Lower leg skin (tissue), 4 donors: Measurements from ENCODE around the gene XIRP2. TPM values are rescaled to one million over a fixed set of nuclear protein-coding genes. Genes with fewer than 3 reads are reported as not detected.

Source experiments
- DNase-seq, 2 donors: peaks; one replicate each; pipeline ENCODE4 v3.0.0-alpha.2; 2019; ENCODE audit warnings: low spot score in 2 of 2
- H3K4me3 ChIP-seq: fragments of 200-600 bp; sonication (generic); 2 replicates; pipeline ENCODE4 v1.5.1; 2017; ENCODE audit warnings: mild to moderate bottlenecking, low read depth; ENCODE audit not compliant: poor library complexity, severe bottlenecking
- POLR2A ChIP-seq, 2 donors: fragments of 450-650 bp; IDR thresholded peaks; one replicate each; pipeline ENCODE4 v1.6.1; 2016 to 2017; ENCODE audit warnings: antibody characterized with exemption in 2 of 2, mild to moderate bottlenecking in 1 of 2, moderate library complexity in 1 of 2
- WGBS, 2 donors: methylation state at CpG; one replicate each; pipeline ENCODE4 v1.1.5; 2018; 5-methylcytosine and 5-hydroxymethylcytosine counted together
- intact Hi-C: fragments of 100-400 bp; cut with DNase I; formaldehyde crosslinking; loops from one replicate; pipeline ENCODE4 v1.15.0; 2023; ENCODE audit warnings: low total_unique reads
- total RNA-seq, 4 donors: library from RNA; depleted of rRNA; stranded (reverse); fragments of >200 nt; gene quantifications; one replicate each; pipeline ENCODE4 v1.1.0, GENCODE V29; 2016
- TF ChIP-seq, protein P1 (sequence below), 3 donors: fragments of 450-650 bp; IDR thresholded peaks; one replicate each; pipeline ENCODE4 v1.5.1; 2016; ENCODE audit warnings: antibody characterized with exemption in 3 of 3, mild to moderate bottlenecking in 3 of 3, moderate library complexity in 2 of 3

The XIRP2 gene
- total RNA-seq, 4 donors from 2014 or later = 0.06 TPM; not detected in 3

DNA sequence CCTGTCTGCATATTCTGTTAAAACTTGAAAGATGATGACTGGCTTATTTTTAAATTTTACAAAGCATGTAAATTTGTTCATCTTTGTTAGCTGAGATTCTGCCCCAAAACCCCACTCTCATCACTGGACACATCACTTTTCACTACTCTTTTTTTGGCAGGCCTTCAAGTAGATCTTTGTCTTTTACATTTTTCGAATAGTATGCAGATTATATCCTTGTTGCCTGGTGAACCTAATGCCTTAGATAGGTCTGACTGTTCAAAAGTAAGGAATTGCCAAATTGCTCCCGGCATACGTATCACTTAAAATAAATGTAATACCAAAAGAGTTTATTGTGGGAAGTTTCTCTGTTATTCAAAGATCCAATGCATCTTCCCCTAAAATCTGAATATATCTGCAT is 303.3 kb downstream of the XIRP2 start:
- 48 to 63% methylated on average over 3 of the region's 3 CpGs for WGBS, 2 donors
- intact Hi-C loops = no loop called here

GRCh38 chr2:167192833-167193232 is 304.6 kb downstream of the XIRP2 start:
- intact Hi-C loops = no loop called here
- DNase-seq = no peak
- 51 to 69% methylated on average over 4 of the region's 4 CpGs for WGBS, 2 donors
- H3K4me3 ChIP-seq = no peak overlapping the region
- TF ChIP-seq POLR2A (IDR thresholded peaks at IDR 0.05) = no peak
- TF ChIP-seq, protein P1, sequence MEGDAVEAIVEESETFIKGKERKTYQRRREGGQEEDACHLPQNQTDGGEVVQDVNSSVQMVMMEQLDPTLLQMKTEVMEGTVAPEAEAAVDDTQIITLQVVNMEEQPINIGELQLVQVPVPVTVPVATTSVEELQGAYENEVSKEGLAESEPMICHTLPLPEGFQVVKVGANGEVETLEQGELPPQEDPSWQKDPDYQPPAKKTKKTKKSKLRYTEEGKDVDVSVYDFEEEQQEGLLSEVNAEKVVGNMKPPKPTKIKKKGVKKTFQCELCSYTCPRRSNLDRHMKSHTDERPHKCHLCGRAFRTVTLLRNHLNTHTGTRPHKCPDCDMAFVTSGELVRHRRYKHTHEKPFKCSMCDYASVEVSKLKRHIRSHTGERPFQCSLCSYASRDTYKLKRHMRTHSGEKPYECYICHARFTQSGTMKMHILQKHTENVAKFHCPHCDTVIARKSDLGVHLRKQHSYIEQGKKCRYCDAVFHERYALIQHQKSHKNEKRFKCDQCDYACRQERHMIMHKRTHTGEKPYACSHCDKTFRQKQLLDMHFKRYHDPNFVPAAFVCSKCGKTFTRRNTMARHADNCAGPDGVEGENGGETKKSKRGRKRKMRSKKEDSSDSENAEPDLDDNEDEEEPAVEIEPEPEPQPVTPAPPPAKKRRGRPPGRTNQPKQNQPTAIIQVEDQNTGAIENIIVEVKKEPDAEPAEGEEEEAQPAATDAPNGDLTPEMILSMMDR (IDR thresholded peaks at IDR 0.05) = no peak

More for the DNA sequence above, 303.3 kb downstream of the XIRP2 start:
- TF ChIP-seq, protein P1 (IDR thresholded peaks at IDR 0.05) = no peak
- no peak for TF ChIP-seq POLR2A (IDR thresholded peaks at IDR 0.05)
- no peak overlapping the region for H3K4me3 ChIP-seq
- no peak for DNase-seq

DNA sequence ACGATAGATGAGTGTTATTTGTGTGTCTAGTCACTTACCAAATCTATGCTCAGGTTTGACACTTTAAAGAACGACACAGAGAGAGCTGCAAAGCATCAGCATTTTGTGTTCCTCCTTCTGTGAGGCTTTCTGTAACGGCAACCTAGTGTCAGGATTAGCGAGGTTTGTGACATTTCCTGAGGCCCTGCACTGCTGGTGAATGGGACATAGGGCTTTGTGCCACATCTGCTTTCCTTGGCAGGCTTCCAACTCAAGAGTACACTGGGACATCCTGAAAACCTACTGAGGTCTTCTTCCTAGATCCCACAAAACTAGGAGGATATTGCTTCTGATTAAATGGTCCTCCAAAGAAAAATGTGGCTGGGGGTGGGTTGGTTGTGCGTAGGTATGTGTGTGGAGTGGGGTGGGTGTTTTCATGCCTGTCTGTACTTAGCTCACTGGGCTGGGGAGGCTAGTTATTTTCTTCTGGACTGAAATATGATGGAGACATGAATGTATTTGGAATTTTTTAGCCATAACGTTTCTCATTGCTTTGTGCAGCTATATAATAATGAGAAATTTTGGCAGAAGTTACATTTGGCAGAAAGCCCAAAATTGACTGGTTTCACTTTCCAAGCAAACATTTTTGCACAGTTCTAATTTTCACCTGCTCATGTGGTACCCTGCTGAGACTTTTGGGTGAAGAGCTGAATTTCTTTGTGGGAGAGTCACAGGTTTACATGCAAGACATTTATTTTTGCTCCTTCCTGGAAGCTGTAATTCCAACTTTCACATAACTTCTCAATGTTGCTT is 308.4 kb downstream of the XIRP2 start:
- TF ChIP-seq POLR2A (IDR thresholded peaks at IDR 0.05) = no peak
- TF ChIP-seq, protein P1 (IDR thresholded peaks at IDR 0.05) = no peak
- no peak for DNase-seq
- no peak overlapping the region for H3K4me3 ChIP-seq
- 18 to 28% methylated on average over 6 of the region's 6 CpGs for WGBS, 2 donors
- intact Hi-C loops = no loop called here

DNA sequence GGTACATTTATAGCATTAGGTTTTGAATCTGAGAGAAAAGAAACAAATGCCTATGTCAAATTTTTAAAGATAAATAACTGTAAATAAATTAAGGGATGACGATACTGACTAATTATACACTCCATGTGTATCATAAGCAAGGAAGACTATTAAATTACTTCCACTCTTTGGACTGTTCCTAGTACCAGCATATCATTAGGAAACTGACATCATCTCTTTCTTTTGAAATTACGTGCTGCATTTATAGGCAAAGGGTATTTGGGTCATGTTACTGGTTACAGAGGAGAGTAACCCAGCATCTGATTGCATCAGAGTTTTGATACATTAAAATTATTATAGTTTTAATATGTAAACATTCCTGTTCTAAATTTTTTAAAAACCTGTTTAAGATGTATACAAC is 309.7 kb downstream of the XIRP2 start:
- DNase-seq = no peak
- TF ChIP-seq, protein P1 (IDR thresholded peaks at IDR 0.05) = no peak
- TF ChIP-seq POLR2A (IDR thresholded peaks at IDR 0.05) = no peak
- intact Hi-C loops = no loop called here
- 63 to 64% methylated on average over 2 of the region's 2 CpGs for WGBS, 2 donors
- no peak overlapping the region for H3K4me3 ChIP-seq

DNA sequence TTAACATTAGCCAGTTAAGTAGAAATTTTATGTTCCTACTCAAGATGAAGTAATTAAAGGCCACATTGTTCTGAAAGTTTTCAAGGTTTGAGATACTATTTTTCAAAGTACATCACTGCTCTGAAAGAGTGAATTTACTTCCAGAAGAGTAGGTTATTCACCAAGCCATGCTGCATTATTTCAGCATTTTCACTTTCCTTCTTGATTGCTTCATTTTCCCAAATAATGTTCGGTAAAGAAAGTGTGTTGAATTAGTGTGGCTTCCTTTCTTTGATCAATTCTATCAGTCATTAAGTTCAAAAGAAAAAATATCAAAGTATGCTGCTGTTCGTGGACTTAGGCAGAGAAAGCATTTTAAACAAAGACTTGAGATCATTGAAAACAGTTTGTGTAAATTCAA is 310.3 kb downstream of the XIRP2 start:
- no peak for DNase-seq
- intact Hi-C loops = no loop called here
- H3K4me3 ChIP-seq = no peak overlapping the region
- 51 to 62% methylated on average over 2 of the region's 2 CpGs for WGBS, 2 donors
- TF ChIP-seq, protein P1 (IDR thresholded peaks at IDR 0.05) = no peak
- TF ChIP-seq POLR2A (IDR thresholded peaks at IDR 0.05) = no peak

DNA sequence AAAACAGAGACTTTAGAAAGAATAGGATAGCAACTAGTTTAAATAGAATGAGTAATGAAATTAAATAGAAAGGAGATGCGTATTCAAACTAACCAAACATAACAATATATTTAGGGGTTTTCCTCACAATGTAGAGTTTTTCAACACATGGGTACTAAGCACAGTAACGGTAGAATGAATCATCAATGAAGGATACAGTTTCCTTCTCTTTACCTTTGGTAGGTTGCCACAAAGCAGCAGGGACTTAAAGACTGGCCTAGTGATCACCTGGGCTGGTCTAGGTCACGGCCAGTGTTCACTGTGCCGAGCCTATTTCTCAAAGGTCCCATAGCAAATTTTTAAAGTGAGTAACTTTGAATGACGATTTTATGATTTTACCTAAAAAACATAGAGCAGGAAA is 311.7 kb downstream of the XIRP2 start:
- no peak for TF ChIP-seq POLR2A (IDR thresholded peaks at IDR 0.05)
- TF ChIP-seq, protein P1 (IDR thresholded peaks at IDR 0.05) = no peak
- intact Hi-C loops = no loop called here
- WGBS, 2 donors = 91 to 93% methylated on average over 5 of the region's 5 CpGs
- DNase-seq = no peak
- H3K4me3 ChIP-seq = no peak overlapping the region
